ENCODE results near the gene NRP1.

Gene NRP1

GRCh38 chr10:33288127-33288526 is 46.3 kb downstream of the NRP1 start:
- no peak for DNase-seq

DNA sequence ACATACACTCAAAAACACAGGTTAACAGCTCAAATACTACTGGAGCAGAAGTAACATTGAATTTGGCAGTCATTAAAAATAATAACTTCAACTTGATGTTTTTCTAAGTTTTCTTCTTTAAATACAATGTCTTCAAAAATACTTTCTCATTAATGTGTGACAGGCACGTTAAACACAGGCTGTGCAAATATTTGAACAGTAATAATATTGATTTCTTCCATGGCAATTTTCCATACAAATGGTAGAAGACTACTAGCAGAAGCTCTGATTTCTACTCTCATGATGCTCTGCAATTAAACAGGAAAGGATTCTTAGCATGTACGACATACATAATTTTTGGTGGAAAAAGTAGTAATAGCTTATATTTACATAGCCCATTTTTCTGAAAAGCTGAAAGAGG is 47.4 kb downstream of the NRP1 start:
- DNase-seq: no peak

GRCh38 chr10:33286157-33286934 is 48.1 kb downstream of the NRP1 start:
- no peak for DNase-seq

DNA sequence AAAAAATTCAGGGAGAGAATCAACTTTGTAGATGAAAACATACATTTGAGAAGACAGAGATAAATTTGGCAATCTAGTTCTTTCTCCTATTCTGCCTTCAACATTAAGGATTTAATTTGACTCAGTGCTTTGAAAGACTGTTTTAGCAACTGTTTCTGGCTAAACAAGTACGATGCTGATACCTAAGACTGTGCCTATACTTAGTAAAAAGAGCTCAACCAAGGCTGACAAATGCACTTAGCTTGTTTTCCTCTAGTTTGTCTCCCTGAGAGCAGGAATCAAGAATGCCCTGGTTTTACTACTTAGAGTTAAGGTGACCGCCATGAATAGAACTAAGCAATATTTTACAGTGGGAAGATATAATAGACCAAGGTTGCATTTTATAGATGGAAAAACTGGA is 49.5 kb downstream of the NRP1 start:
- no peak for DNase-seq

DNA sequence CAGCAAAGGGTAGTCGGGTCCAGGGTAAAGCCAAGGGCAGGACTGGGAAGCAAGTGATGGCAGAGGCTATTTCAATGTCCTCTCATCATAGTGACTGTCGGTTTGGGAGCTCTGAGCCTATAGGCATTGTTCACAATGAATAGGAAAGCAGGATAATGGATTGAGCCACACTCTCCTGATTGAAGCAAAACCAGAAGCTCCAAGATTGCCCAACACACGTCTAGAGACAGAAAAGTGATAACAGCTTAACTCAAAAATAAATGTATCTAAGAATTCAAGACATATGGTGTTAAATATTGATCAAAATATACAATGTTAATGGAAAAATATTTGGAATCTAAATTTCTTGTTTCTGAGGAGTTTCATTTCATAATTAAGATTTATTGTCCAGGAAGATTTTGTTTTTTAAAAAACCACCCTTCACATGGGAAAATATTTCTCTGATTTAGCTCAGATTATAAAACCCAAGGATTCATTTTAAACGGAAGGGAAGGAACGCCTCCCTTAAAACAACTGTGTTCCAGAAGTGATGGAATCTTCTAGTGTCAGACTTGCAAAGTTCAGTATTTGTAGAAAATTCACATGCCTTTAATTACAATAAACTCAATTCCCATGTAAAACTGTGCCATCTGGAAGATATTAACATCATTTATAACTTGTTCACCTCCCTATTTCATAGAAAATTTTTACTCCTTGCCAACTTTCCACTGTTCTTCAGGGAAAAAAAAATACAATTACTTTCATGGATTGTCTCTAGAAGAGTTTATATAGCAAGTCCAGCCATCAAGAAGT is 54.5 kb downstream of the NRP1 start:
- no peak for DNase-seq

- no peak for DNase-seq
These were observed 55.2 kb downstream of the NRP1 start for GRCh38 chr10:33279276-33279675.

GRCh38 chr10:33278198-33278597 is 56.3 kb downstream of the NRP1 start:
- DNase-seq: no peak

- no peak for DNase-seq
These were observed 57.3 kb downstream of the NRP1 start for GRCh38 chr10:33277135-33277536.

DNA sequence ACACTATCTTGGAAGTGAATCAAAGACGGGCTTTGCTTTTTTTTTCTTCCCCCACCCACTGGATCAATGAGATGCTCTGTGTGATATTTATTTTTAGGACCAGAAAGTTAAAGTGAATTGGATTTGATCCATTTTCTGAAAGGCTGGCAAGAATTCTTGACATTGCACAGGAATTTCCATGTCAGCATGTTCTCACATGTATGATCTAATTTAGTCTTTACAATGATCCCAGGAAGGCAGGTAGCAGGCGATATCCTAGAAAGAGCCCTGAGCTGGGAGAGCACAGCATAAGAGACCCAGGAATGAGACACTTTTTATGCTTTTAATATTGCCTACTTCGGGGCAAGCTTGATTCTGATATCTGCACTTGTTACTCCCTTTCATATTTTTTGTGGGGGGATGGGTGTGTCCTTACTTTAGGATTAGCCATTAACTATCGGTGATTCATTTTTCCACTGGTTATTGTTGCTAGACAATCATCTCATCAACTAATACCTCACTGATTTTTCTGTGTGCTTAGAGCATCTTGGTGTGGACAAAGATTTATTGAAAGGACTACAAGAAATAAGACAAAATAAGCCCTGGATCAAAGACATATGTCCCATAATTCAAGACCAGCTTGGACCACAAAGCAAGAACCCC is 58.1 kb downstream of the NRP1 start:
- DNase-seq: no peak

DNA sequence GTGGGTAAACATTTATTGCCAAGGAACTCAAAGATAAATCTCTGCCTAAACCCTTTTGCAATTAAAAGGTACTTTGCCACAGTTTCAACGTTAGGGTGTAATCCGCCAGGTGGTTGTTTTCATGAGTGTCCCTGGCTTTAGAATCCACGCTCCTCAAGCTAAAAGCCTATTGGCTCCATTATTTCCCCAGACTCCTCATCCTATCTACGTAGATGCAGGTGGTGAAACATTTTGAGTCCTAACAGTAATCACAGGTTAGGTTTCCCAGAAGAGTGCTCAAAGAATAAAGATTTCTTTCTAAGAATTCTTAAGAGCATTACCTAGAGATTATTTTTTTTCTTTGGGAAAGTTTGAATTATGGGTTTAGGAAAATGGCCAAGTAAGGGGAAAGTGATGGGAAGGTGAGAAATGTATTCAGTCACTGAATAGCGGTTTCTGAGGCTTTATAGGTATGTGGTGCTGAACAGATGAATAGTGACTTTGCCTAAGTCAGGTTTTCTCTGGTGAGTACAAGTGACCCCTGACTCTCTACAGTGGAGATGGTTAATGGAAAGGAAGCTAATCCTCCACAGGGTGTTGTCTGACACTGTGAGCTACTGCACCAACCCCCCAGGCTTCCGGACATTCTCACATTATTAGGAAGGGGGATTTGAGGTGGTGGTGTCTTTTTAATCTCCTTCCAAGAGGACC is 60.2 kb downstream of the NRP1 start:
- no peak for DNase-seq

DNA sequence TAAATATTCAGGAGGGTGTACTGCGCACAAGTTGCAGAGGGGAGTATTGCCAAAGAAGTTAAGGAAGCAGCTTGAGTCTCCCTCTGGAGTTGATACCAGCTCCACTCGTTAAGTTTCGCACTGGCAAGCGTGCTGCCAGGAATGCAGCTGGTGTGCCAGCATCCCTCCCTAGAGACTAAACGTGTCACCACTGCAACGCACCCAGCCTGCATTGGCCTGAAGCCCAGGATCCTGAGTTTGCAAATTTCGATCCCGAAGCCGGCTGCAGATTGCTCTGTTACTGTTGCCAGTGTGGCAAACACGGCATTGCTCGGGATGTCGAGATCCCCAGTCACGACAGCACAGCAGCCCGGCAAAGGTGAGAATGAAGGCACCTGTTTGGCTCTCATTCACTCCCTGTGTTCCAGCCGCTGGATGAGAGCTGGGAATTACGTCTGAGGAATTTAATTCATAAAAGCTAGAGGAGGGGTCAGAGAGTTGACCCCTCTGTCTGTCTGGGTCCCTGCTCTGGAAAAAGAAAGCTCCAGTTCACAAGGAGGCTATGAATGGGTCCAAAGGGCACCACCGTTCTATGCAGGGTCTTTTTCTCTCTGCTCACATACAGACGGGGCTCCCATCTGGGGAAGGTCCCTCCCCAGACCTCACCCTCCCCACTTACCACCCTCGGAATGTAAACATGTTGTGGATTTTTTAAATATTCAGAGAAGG is 61.0 kb downstream of the NRP1 start:
- DNase-seq: no peak

DNA sequence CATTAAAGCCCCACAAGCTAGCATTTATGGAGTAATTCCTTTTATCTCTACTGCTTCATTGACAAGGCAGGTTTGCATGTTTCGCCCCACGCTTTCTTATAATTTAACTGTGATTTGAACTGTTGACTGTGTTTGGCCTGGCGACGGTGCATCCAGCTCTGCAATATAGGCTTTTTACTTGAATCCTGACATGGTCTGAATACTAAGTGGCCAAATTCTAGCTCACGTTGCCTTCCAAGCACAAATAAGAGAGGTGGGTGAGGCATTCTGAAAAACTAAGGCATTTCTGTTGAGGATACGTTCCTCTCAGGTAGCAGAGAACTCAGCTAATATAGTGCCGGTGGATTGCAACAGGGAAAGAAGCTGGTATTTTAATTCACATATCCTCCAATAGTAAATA is 61.8 kb downstream of the NRP1 start:
- no peak for DNase-seq

DNA sequence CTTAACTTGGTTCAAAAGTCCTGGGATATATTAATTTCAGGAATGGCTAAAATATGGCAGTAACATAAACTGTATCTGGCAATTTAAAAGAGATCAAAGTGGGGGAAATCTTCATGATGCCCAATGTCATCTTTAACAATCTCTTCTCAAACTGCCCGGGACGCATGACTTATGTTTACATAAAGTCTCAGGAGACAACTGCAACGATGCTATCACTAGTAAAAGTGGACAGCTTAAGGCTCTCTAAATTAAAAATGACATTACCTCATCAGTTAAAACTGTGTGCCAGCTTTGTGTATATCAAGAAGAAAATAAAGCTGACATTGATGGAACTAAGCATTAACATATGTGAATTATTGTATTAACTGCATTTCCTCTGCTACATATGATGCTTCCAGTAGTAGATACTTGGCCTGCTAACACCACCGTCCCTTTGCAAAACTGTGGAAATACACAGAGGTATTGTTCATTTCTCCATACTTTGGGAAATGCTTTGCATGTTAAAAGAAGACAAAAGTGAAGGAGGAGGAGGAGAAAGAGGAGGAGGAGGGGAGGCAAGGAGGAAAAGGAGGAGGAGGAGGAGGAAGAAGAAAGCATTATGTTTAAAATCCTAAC is 62.4 kb downstream of the NRP1 start:
- no peak for DNase-seq

GRCh38 chr10:33270971-33271370 is 63.5 kb downstream of the NRP1 start:
- DNase-seq: no peak

GRCh38 chr10:33267708-33268107 is 66.8 kb downstream of the NRP1 start:
- no peak for DNase-seq

GRCh38 chr10:33265621-33266020 is 68.8 kb downstream of the NRP1 start:
- DNase-seq: peak; percentile 76

DNA sequence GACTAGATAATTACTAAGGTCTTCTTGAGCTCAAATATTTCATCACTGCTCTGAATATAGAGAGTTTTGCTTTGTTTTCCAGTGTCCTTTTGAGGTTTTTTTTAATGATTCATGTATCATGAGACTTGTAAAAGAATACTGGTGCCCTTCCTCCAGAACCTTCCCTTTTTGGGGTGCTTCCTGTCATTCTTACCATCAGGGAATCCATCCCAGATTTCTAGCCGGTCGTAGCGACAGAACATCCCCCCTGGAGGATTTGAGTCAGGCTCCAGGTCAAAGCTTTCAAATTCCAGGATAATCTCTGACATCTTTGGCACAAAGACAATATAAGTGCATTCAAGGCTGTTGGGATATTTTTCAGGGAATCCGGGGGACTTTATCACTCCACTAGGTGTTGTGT is 71.0 kb downstream of the NRP1 start:
- DNase-seq: no peak

GRCh38 chr10:33262871-33263270 is 71.6 kb downstream of the NRP1 start:
- DNase-seq: no peak

DNA sequence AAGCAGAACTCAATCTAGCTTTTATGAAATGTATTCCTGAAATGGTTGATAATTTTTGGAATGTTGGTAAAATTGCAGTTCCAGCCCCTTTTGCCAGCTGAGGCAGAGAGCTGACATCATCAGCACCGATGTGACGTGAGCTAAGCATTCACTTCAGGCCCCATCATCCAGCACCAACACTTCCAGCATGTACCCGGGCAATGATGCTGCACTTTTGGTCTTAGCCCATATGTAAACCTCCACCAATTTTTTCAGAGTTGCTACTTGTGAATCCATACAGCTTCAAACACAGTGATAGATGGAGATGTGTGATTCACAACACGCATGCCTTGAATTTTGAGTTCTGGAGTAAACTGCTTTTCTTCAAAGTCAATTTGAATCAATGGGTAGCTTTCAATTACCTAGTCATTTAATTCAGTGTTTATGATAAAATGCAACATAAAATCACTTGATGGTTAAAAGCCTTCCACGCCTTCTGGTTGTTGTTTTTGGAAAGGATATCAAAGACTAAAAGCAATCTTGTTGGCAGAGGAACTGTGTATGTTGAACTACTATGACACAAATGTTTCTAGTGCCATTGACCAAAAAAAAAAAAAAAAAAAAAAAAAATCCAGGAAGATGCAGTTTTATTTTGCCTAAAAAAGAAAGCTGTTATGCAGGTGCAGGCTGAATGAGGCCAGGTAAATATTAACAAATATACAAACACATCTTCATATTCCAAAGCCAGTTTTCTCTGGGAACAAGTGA is 73.9 kb downstream of the NRP1 start:
- DNase-seq: no peak

- DNase-seq: no peak
These were observed 75.5 kb downstream of the NRP1 start for GRCh38 chr10:33258967-33259366.

- no peak for DNase-seq
These were observed 76.9 kb downstream of the NRP1 start for GRCh38 chr10:33257439-33258080.

Data from activated CD8-positive, alpha-beta memory T cell treated with anti-CD3 and anti-CD28 coated beads, Interleukin-2, amount 50 U/mL, for 48 hours (primary cell).